ENCODE results near the gene ST3GAL4. TPM values are rescaled to one million over a fixed set of nuclear protein-coding genes. Genes with fewer than 3 reads are reported as not detected.
A peak's percentile ranks its signal among the peaks of the same experiment; 100 is the strongest.
"Not testable (repeated sequence)": the region's sequence is repeated elsewhere in the genome, so short reads cannot be mapped to it uniquely, and the experiment has no call there.

ST3GAL4 gene
- total RNA-seq: 26.2 TPM
- long read RNA-seq, transcript ST3GAL4-204 (11 exons, 1,812 nt): major isoform, 19 of 65 reads
- long read RNA-seq, transcript ST3GAL4-217 (11 exons, 1,919 nt): minor isoform, 5 of 65 reads
- long read RNA-seq, transcript ST3GAL4-201 (11 exons, 1,790 nt): minor isoform, 8 of 65 reads
- long read RNA-seq, partial matches to known transcripts: 2 of 65 reads
- long read RNA-seq, other reads (novel, unspliced or antisense): 29 of 65 reads

DNA sequence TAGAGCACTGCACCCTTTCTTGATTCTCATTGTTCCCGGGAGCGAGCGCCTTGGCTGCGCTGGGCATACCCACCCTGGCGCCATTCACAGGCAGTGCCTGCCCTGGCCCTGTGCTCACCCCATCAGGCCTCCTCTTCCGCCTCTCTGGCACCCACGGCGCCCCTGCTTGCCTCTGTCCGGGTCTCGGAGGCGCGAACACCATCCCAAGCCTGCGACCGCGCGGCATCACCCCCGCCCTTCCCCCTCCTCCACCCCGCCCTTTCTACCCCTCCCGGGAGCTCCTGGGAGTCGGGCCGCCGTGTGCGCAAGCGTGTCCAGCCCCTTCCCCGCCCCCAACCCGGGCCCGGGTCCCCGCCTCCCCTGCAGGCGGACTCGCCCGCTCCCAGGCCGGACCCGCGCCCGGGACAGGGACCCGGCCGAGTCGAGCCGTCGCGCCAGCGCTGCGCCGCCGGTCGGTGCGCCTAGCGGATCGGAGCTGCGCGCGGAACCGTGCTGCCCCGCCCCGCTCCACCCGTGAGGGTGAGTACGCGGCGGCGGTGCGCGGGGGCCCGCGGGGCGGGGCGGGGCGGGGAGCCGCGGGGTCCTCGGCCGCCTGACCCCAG is at the start of gene ST3GAL4:
ST3GAL4 (plus strand) TSS at position 363 of the 602 bp plus-strand sequence. CDS start 50,470 bp downstream, outside the sequence.
- ATAC-seq (peak; percentile 86 to 87), DNase-seq (peak; percentile 84)
- H3K4me3 ChIP-seq: peak within 1 kb of the TSS; percentile 72
- H3K27ac ChIP-seq: peak within 1 kb of the TSS; percentile 76
- TF ChIP-seq CTCF (IDR thresholded peaks at IDR 0.05): no peak
- intact Hi-C loops (cut with DNase I): no loop called here
- no peaks in the 10 kb centered on the region for H3K36me3 ChIP-seq
- peaks cover 76% of the 10 kb centered on the region for H3K4me1 ChIP-seq
- no peaks in the 10 kb centered on the region for H3K9me3 ChIP-seq
- H3K27me3 ChIP-seq (ENCODE audit: low read depth): no peaks in the 10 kb centered on the region

GRCh38 chr11:126305699-126306098 is 49.8 kb upstream of the ST3GAL4 start:
- no peak for TF ChIP-seq CTCF (IDR thresholded peaks at IDR 0.05)
- DNase-seq (no peak), ATAC-seq (no peak)
- no peak overlapping the region for H3K4me3 ChIP-seq
- no peaks in the 10 kb centered on the region for H3K27me3 ChIP-seq (ENCODE audit: low read depth)
- no peak overlapping the region for H3K27ac ChIP-seq
- H3K9me3 ChIP-seq: no peaks in the 10 kb centered on the region
- H3K4me1 ChIP-seq: peaks cover 15% of the 10 kb centered on the region
- H3K36me3 ChIP-seq: peaks cover 31% of the 10 kb centered on the region
- intact Hi-C loops (cut with DNase I): no loop called here

- Histone ChIP-seq H3K4me1 (peaks cover 33% of the 10 kb centered on the region), H3K9me3 (no peaks in the 10 kb centered on the region), H3K36me3 (peaks cover 37% of the 10 kb centered on the region), H3K27ac (no peak overlapping the region), H3K4me3 (no peak overlapping the region), H3K27me3 (ENCODE audit: low read depth) (no peaks in the 10 kb centered on the region)
- peak; percentile 15 for TF ChIP-seq CTCF (IDR thresholded peaks at IDR 0.05)
- DNase-seq: no peak
- ATAC-seq: no peak
- intact Hi-C loops (cut with DNase I): no loop called here
These were observed 47.8 kb upstream of the ST3GAL4 start for GRCh38 chr11:126307706-126308105.

DNA sequence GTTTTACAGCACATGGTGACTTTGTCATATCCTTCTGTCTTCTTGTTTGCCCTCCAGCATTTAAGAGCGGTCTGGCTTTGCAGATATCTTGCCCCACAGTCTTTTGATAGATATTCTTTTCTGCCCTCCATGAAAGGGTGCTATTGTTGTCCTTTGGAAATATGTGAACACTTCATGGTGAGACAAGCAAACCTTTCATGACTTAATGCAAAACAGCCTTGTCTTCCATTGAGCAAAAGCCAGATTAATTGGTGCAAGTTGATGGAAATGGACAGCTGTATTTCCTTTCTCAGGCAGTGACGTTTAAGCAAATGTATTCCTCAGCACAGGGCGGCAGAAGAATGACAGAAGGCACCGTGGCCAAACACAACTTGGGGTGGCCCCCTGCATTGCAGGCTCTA is 47.2 kb upstream of the ST3GAL4 start:
- intact Hi-C loops (cut with DNase I): no loop called here
- no peak for ATAC-seq

DNA sequence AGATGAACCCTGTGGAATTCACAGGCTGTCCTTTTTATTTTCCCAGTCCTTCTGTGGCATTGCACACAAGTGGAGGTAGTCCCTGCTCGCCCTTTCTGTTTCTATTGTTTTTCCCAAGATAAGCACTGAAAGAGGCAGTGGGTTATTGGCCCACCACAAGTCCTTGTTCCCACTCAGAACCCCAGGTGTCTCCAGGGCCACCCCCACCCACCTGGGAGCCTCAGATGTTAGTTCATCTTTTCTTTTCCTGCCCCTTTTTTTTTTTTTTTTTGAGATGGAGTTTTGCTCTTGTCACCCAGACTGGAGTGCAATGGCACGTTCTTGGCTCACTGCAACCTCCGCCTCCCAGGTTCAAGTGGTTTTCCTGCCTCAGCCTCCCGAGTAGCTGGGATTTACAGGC is 46.7 kb upstream of the ST3GAL4 start:
- H3K4me3 ChIP-seq; intact Hi-C loops (cut with DNase I); ATAC-seq; DNase-seq; H3K9me3 ChIP-seq; H3K27me3 ChIP-seq (ENCODE audit: low read depth); H3K27ac ChIP-seq: not testable (repeated sequence)
- peaks cover 33% of the 10 kb centered on the region for H3K4me1 ChIP-seq
- H3K36me3 ChIP-seq: peaks cover 42% of the 10 kb centered on the region

More for the DNA sequence above, 47.2 kb upstream of the ST3GAL4 start:
- no peaks in the 10 kb centered on the region for H3K9me3 ChIP-seq
- no peaks in the 10 kb centered on the region for H3K27me3 ChIP-seq (ENCODE audit: low read depth)
- peaks cover 42% of the 10 kb centered on the region for H3K36me3 ChIP-seq
- H3K27ac ChIP-seq: no peak overlapping the region
- no peak overlapping the region for H3K4me3 ChIP-seq
- H3K4me1 ChIP-seq: peaks cover 33% of the 10 kb centered on the region
- TF ChIP-seq CTCF (IDR thresholded peaks at IDR 0.05): no peak
- no peak for DNase-seq
